Measurements from ENCODE around the gene ZNF619. TPM values are rescaled to one million over a fixed set of nuclear protein-coding genes. Genes with fewer than 3 reads are reported as not detected.

Gene ZNF619
- total and polyA plus RNA-seq, 4 donors: 1.3 to 5.9 (median 3.3) TPM

GRCh38 chr3:40451551-40451950 lies 25.4 kb upstream of the ZNF619 start:
- Histone ChIP-seq H3K9me3 (ENCODE audit: control insufficient read depth in 4 of 4, low read length in 3 of 4) (no peaks in the 10 kb centered on the region), H3K4me3 (ENCODE audit: low read depth in 1 of 3, low read length in 3 of 3) (no peak overlapping the region), H3K27ac (ENCODE audit: low read depth in 1 of 2, low read length in 2 of 2) (no peak overlapping the region), H3K9ac (ENCODE audit: low read depth in 1 of 2, low read length in 2 of 2) (no peak overlapping the region), H3K36me3 (ENCODE audit: control insufficient read depth in 4 of 4, insufficient read depth in 3 of 4, low read depth in 1 of 4, low read length in 3 of 4) (peaks cover 0 to 2% (median under 1%) of the 10 kb centered on the region in 4 donors), H3K4me1 (ENCODE audit: control insufficient read depth in 4 of 4, insufficient read depth in 4 of 4, low read length in 3 of 4) (peaks cover 0 to 27% (median 15%) of the 10 kb centered on the region in 4 donors), H3K27me3 (ENCODE audit: control insufficient read depth in 4 of 4, insufficient read depth in 4 of 4, low read length in 3 of 4) (no peaks in the 10 kb centered on the region)
- DNase-seq (ENCODE audit: low spot score): no peak
- no peak for TF ChIP-seq SP1 (IDR thresholded peaks at IDR 0.05)
- no peak for TF ChIP-seq REST (IDR thresholded peaks at IDR 0.05)
- no peak for TF ChIP-seq NR2F2 (IDR thresholded peaks at IDR 0.05)
- no peak for TF ChIP-seq RAD21 (IDR thresholded peaks at IDR 0.05)
- TF ChIP-seq FOXA1 (IDR thresholded peaks at IDR 0.05): no peak
- TF ChIP-seq JUND (IDR thresholded peaks at IDR 0.05): no peak
- TF ChIP-seq MAX (IDR thresholded peaks at IDR 0.05): no peak
- no peak for TF ChIP-seq ZBTB33 (IDR thresholded peaks at IDR 0.05)
- no peak for TF ChIP-seq FOXA2 (IDR thresholded peaks at IDR 0.05)
- TF ChIP-seq, protein P1, sequence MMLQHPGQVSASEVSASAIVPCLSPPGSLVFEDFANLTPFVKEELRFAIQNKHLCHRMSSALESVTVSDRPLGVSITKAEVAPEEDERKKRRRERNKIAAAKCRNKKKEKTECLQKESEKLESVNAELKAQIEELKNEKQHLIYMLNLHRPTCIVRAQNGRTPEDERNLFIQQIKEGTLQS (IDR thresholded peaks at IDR 0.05): no peak
- TF ChIP-seq TAF1 (conservative IDR thresholded peaks at IDR 0.05): no peak
- no peak for TF ChIP-seq GABPA (IDR thresholded peaks at IDR 0.05 in 1 of 2, conservative IDR thresholded peaks at IDR 0.05 in 1 of 2)
- TF ChIP-seq HNF4G (IDR thresholded peaks at IDR 0.05): no peak
- no peak for TF ChIP-seq HNF4A (conservative IDR thresholded peaks at IDR 0.05)
- TF ChIP-seq RXRA (IDR thresholded peaks at IDR 0.05): no peak
- TF ChIP-seq, protein P2, sequence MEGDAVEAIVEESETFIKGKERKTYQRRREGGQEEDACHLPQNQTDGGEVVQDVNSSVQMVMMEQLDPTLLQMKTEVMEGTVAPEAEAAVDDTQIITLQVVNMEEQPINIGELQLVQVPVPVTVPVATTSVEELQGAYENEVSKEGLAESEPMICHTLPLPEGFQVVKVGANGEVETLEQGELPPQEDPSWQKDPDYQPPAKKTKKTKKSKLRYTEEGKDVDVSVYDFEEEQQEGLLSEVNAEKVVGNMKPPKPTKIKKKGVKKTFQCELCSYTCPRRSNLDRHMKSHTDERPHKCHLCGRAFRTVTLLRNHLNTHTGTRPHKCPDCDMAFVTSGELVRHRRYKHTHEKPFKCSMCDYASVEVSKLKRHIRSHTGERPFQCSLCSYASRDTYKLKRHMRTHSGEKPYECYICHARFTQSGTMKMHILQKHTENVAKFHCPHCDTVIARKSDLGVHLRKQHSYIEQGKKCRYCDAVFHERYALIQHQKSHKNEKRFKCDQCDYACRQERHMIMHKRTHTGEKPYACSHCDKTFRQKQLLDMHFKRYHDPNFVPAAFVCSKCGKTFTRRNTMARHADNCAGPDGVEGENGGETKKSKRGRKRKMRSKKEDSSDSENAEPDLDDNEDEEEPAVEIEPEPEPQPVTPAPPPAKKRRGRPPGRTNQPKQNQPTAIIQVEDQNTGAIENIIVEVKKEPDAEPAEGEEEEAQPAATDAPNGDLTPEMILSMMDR (IDR thresholded peaks at IDR 0.05; ENCODE audit: low read depth, low read length, missing input control): no peak

DNA sequence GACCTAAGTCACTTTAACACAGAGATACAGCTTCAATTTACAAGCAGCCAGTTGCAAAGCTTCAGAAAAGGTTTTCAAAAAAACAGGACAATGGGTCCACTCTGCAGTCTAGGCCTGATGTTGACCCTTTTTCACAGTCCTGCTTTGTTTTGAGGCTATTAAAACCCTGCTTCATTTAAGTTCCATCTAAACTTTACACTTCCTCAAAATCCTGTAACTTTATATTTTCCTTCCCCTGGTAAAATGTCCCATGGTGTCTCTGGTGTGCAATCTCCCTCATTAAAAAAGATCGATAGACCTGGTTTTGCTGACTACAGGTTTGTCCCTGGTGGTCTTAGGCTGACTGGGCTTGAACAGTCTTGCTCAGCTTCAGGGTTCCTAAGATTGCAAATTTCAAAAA lies 24.9 kb upstream of the ZNF619 start:
- H3K27ac ChIP-seq (ENCODE audit: low read depth in 1 of 2, low read length in 2 of 2): peak overlapping the region in 1 of 2 donors; percentile 98

More for the DNA sequence above, 24.9 kb upstream of the ZNF619 start:
- TF ChIP-seq TAF1 (conservative IDR thresholded peaks at IDR 0.05) (no peak), HNF4G (IDR thresholded peaks at IDR 0.05) (no peak), EGR1 (IDR thresholded peaks at IDR 0.05; ENCODE audit: low read depth in 2 of 2) (no peak), JUND (IDR thresholded peaks at IDR 0.05) (no peak), RAD21 (IDR thresholded peaks at IDR 0.05) (no peak)
- TF ChIP-seq, protein P2 (IDR thresholded peaks at IDR 0.05; ENCODE audit: low read depth, low read length, missing input control): no peak
- no peaks in the 10 kb centered on the region for H3K27me3 ChIP-seq (ENCODE audit: control insufficient read depth in 4 of 4, insufficient read depth in 4 of 4, low read length in 3 of 4)
- H3K36me3 ChIP-seq (ENCODE audit: control insufficient read depth in 4 of 4, insufficient read depth in 3 of 4, low read depth in 1 of 4, low read length in 3 of 4): peaks cover 0 to 2% (median 0%) of the 10 kb centered on the region in 4 donors
- peak overlapping the region in 1 of 2 donors; percentile 87 for H3K9ac ChIP-seq (ENCODE audit: low read depth in 1 of 2, low read length in 2 of 2)
- H3K4me3 ChIP-seq (ENCODE audit: low read depth in 1 of 3, low read length in 3 of 3): peak overlapping the region in 2 of 3 donors; percentile 52 to 86
- H3K9me3 ChIP-seq (ENCODE audit: control insufficient read depth in 4 of 4, low read length in 3 of 4): no peaks in the 10 kb centered on the region
- DNase-seq (ENCODE audit: low spot score): no peak
- peaks cover 0 to 29% (median 15%) of the 10 kb centered on the region in 4 donors for H3K4me1 ChIP-seq (ENCODE audit: control insufficient read depth in 4 of 4, insufficient read depth in 4 of 4, low read length in 3 of 4)
- WGBS: 90% methylated on average over 1 of the region's 1 CpG
